ENCODE data around the gene R3HDM4. TPM values are rescaled to one million over a fixed set of nuclear protein-coding genes. Genes with fewer than 3 reads are reported as not detected.
A peak's percentile ranks its signal among the peaks of the same experiment; 100 is the strongest.

The R3HDM4 gene
- total and polyA plus RNA-seq, 10 of the 15 experiments (the other 5 are each of a cell fraction or from before 2014, with no cell fraction given) = 1.3 to 65.8 (median 27.7) TPM

DNA sequence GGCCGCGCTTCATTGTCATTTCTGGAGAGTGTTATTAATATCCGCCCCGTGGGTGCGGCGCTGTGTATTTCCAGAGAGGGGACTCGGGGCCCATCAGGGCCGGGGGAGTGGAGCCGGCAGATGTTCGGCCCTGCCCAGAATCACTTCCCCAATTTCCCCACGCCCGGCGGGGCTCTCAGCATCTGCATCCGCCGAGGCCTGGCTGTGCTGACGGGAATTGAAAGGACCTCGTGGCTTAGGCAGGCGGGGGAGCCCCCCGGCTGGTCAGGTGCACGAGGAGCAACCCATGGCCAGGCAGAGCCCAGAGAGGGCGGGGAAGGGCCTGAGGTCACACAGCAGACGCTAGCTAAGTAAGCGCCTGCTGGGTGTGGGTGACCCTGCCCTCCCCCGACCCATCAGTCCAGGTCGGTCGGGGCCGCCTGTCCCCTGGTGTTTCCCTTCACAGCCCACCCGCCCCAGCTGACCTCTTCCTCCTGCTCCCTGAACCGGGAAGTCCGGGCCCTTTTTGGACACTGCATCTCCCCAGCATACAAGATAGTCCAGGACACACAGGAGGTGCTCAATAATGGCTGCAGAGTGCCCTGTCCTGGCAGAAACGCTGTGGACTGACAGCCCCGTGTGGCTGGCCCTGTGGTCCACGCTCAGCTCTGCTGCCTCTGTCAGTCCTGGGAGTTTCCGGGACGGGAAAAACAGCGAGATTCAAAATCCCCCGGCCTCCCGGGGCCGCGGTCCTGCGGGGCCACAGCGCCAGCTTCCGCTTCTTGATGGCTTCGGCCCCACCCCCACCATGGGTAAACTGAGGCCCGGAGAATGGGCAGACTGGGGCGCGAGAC is 34.9 kb upstream of the R3HDM4 start (continued):
- TF ChIP-seq RCOR1 (conservative IDR thresholded peaks at IDR 0.05; ENCODE audit: low read depth, low read length) = peak; percentile 43
- TF ChIP-seq, protein P1, sequence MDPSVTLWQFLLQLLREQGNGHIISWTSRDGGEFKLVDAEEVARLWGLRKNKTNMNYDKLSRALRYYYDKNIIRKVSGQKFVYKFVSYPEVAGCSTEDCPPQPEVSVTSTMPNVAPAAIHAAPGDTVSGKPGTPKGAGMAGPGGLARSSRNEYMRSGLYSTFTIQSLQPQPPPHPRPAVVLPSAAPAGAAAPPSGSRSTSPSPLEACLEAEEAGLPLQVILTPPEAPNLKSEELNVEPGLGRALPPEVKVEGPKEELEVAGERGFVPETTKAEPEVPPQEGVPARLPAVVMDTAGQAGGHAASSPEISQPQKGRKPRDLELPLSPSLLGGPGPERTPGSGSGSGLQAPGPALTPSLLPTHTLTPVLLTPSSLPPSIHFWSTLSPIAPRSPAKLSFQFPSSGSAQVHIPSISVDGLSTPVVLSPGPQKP (IDR thresholded peaks at IDR 0.05; ENCODE audit: low read depth, low read length) = no peak
- TF ChIP-seq EED (IDR thresholded peaks at IDR 0.05; ENCODE audit: low read depth) = peak; percentile 98
- TF ChIP-seq BCL11A (IDR thresholded peaks at IDR 0.05; ENCODE audit: low read depth, low read length) = peak; percentile 94
- TF ChIP-seq, protein P2, sequence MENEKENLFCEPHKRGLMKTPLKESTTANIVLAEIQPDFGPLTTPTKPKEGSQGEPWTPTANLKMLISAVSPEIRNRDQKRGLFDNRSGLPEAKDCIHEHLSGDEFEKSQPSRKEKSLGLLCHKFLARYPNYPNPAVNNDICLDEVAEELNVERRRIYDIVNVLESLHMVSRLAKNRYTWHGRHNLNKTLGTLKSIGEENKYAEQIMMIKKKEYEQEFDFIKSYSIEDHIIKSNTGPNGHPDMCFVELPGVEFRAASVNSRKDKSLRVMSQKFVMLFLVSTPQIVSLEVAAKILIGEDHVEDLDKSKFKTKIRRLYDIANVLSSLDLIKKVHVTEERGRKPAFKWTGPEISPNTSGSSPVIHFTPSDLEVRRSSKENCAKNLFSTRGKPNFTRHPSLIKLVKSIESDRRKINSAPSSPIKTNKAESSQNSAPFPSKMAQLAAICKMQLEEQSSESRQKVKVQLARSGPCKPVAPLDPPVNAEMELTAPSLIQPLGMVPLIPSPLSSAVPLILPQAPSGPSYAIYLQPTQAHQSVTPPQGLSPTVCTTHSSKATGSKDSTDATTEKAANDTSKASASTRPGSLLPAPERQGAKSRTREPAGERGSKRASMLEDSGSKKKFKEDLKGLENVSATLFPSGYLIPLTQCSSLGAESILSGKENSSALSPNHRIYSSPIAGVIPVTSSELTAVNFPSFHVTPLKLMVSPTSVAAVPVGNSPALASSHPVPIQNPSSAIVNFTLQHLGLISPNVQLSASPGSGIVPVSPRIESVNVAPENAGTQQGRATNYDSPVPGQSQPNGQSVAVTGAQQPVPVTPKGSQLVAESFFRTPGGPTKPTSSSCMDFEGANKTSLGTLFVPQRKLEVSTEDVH (IDR thresholded peaks at IDR 0.05; ENCODE audit: low read depth, partially characterized antibody) = peak; percentile 30
- TF ChIP-seq ESRRA (IDR thresholded peaks at IDR 0.05; ENCODE audit: low read length) = no peak
- TF ChIP-seq POU2F2 (IDR thresholded peaks at IDR 0.05; ENCODE audit: borderline replicate concordance, low read depth, low read length) = peak; percentile 88
- peak; percentile 83 for TF ChIP-seq SP1 (IDR thresholded peaks at IDR 0.05; ENCODE audit: low read depth, low read length)
- TF ChIP-seq DPF2 (IDR thresholded peaks at IDR 0.05) = peak; percentile 99
- peak; percentile 87 for TF ChIP-seq MYC (IDR thresholded peaks at IDR 0.05; ENCODE audit: insufficient read depth, insufficient read length, insufficient replicate concordance, low read length, severe bottlenecking)
- peak; percentile 93 for TF ChIP-seq MAX (IDR thresholded peaks at IDR 0.05; ENCODE audit: low read depth, low read length)
- no peak for TF ChIP-seq SMC3 (IDR thresholded peaks at IDR 0.05; ENCODE audit: borderline replicate concordance, low read length)
- peak; percentile 100 for TF ChIP-seq TCF3 (IDR thresholded peaks at IDR 0.05; ENCODE audit: borderline replicate concordance, insufficient read depth, low read depth, low read length)
- TF ChIP-seq, protein P3, sequence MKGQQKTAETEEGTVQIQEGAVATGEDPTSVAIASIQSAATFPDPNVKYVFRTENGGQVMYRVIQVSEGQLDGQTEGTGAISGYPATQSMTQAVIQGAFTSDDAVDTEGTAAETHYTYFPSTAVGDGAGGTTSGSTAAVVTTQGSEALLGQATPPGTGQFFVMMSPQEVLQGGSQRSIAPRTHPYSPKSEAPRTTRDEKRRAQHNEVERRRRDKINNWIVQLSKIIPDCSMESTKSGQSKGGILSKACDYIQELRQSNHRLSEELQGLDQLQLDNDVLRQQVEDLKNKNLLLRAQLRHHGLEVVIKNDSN (IDR thresholded peaks at IDR 0.05; ENCODE audit: borderline replicate concordance, extremely low read length, insufficient read depth, low read depth, low read length) = peak; percentile 80
- no peak for TF ChIP-seq SREBF2 (IDR thresholded peaks at IDR 0.05; ENCODE audit: low read length)
- no peak for TF ChIP-seq ZZZ3 (IDR thresholded peaks at IDR 0.05; ENCODE audit: control insufficient read depth, insufficient read length, low read depth)
- TF ChIP-seq TAF1 (IDR thresholded peaks at IDR 0.05; ENCODE audit: borderline replicate concordance, low read depth, low read length) = peak; percentile 56; the same call in 1 of the 2 replicates
- peak; percentile 94 for TF ChIP-seq BACH1 (IDR thresholded peaks at IDR 0.05; ENCODE audit: borderline replicate concordance)
- TF ChIP-seq RELA (IDR thresholded peaks at IDR 0.05; ENCODE audit: borderline replicate concordance, partially characterized antibody) = peak; percentile 48
- TF ChIP-seq NFIC (IDR thresholded peaks at IDR 0.05; ENCODE audit: low read depth, low read length) = peak; percentile 92
- peak; percentile 98 for TF ChIP-seq NR2F1 (conservative IDR thresholded peaks at IDR 0.05)
- TF ChIP-seq EP300 (IDR thresholded peaks at IDR 0.05; ENCODE audit: borderline replicate concordance in 1 of 2, control insufficient read depth in 1 of 2, low read depth in 2 of 2, low read length in 2 of 2) = peak; percentile 87 to 93
- 0 out of 2 replicates have a peak, but pooled peaks have one; percentile 32 for TF ChIP-seq MLLT1 (IDR thresholded peaks at IDR 0.05)
- peak; percentile 91 for TF ChIP-seq RUNX3 (IDR thresholded peaks at IDR 0.05; ENCODE audit: low read length)

Measured in GM12878 (cell line).